ENCODE data around the gene TET2.

Gene TET2

GRCh38 chr4:105140684-105141490, 5.8 kb upstream of the TET2 start:
- DNase-seq (ENCODE audit: low read depth): no peak

- no peak for DNase-seq (ENCODE audit: low read depth)
These were observed 1.3 kb upstream of the TET2 start for GRCh38 chr4:105145156-105145902.

- DNase-seq (ENCODE audit: low read depth): peak; percentile 12
These were observed 787 bp upstream of the TET2 start for GRCh38 chr4:105145903-105146275.

- DNase-seq (ENCODE audit: low read depth): no peak
These were observed 408 bp downstream of the TET2 start for GRCh38 chr4:105147016-105147552.

- DNase-seq (ENCODE audit: low read depth): peak; percentile 10
These were observed 981 bp downstream of the TET2 start for GRCh38 chr4:105147553-105148161.

- no peak for DNase-seq (ENCODE audit: low read depth)
These were observed 1.7 kb downstream of the TET2 start for GRCh38 chr4:105148356-105148755.

GRCh38 chr4:105148776-105149175, 2.1 kb downstream of the TET2 start:
- no peak for DNase-seq (ENCODE audit: low read depth)

GRCh38 chr4:105149771-105150170, 3.1 kb downstream of the TET2 start:
- DNase-seq (ENCODE audit: low read depth): no peak

DNA sequence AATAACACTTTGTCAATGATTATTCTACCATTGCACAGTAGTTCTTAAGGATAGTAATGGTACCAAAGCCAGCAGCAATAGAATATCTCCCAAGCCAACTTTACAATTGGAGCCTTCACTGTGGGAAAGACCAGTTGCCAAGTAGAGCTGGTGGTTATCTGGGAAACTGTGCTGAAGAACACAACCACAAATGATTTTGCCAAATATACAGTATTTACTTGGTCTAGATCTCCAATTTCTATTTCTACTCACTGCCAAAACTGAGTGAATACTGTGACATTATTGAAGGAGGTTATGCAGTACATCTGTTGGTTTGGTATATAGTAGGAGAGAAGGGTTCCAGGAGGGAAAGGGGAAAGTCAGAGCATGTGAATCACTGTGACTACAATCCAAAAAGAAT, 3.8 kb downstream of the TET2 start:
- DNase-seq (ENCODE audit: low read depth): no peak

DNA sequence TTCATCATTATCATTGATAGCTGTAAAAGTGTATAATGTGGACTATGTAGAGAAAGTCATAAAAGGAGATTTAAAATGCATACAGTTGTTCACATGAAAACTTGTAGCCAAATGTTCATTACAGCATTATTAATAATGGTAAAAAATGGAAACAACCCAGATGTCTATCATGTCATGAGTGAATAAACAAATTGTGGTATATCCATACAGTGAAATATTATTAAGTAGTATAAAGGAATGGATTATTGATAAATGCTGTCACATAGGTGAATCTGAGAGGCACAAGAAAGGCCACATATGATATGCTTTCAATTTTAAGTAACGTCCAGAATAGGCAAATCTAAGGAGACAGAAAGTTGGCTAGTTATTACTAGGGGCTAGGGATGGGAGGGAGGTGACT, 7.1 kb downstream of the TET2 start:
- DNase-seq (ENCODE audit: low read depth): no peak

DNA sequence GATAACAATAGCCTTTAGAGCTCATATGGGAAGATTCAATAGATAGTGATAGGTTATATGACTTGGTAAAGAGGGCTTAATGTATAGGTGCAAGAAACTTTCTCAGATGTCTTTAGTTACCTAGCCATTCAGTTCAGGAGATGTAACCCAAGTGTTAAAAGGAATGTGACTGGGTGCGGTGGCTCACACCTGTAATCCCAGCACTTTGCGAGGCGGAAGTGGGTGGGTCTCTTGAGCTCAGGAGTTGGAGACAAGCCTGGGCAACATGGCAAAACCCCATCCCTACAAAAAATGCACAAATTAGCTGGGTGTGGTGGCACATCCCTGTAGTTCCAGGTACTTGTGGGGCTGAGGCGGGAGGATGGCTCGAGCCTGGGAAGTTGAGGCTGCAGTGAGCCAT, 7.9 kb downstream of the TET2 start:
- no peak for DNase-seq (ENCODE audit: low read depth)

GRCh38 chr4:105155426-105155825, 8.8 kb downstream of the TET2 start:
- no peak for DNase-seq (ENCODE audit: low read depth)

GRCh38 chr4:105158837-105159236, 12.2 kb downstream of the TET2 start:
- no peak for DNase-seq (ENCODE audit: low read depth)

DNA sequence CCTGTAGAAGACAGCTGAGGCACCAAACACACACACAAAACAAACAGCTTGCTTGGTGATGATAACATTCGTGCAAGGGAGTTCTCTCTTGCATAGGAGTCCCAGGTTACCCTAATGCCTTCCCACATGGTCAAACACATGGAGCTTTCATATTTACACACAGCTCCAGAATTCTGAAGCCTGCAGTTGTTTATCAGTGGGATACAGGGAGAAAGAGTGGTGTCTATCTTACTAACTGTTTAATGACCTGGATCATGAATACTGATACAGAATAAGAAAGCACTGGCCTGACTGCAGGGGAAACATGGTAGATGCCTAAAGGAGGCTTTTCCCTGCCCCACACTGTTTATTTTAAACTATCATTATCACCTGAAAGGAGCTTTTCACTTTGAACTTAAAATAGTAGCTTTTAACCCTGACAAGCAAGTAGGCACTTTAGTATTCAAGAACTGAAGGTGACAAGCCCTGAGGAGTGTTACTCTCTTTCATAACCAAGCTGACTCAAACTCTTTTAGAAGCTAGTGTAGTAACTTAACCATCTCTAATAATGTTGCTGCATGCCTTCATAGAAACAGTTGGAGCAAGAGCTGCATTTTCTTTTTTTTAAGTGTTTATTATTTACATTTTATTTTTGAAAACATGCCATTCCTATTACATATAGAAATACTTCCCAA, 15.6 kb downstream of the TET2 start:
- DNase-seq (ENCODE audit: low read depth): no peak

DNA sequence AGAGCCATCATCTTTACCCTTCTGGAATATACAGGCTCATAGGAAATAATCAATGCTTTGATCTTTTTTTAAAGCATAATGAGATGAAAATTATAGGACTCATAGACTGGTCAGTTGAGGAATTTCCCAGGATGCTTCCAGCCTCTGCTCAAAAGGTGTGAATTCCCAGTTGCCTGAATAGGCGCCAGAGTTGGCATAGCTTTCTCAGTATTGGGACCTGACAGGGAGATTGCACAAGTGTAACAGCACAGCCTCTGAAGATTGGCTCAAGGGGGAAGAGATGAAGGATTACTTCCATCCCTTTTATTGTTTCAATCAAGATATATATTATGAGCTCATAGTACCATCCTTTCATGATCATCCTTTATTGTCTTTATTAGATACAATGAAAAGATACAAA, 17.9 kb downstream of the TET2 start:
- DNase-seq (ENCODE audit: low read depth): no peak

DNA sequence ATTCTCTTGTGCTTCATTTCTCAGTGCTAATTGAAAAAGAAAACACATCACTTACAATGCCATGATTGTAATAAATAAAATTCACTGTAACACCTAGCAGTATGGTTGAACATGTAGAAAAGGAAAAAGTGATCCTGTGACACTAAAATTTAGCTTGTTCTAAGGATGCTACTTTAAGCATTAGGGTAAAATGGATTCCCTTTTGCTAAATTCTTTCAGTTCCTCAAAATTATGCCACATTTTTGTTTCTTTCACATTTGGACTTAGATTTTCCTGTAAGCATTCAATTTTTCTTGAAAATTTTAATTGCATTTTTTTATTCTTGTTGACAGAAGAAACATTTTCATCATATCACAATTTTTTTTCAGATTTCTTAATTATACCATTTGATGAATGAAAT, 19.4 kb downstream of the TET2 start:
- no peak for DNase-seq (ENCODE audit: low read depth)

DNA sequence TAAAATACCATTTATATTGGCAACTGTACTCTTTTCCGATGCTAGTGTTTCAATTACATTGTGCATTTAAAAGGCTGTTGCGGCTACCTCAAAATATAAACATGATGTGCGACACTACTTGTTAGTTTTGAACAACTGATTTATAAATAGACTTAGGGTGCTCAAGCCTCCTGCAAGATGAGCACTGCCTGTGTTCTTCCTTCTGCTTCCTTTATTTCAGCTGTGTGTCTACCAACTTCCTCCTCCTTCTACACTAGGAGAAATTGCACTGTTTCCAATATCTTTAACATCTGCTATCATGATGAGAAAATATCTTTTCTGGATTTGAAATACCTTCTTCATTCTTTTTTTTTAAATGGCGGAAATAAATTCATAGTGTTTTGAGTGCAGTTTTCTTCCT, 24.0 kb downstream of the TET2 start:
- DNase-seq (ENCODE audit: low read depth): no peak

- DNase-seq (ENCODE audit: low read depth): no peak
These were observed 25.2 kb downstream of the TET2 start for GRCh38 chr4:105171912-105172311.

- no peak for DNase-seq (ENCODE audit: low read depth)
These were observed 27.4 kb downstream of the TET2 start for GRCh38 chr4:105174098-105174497.

GRCh38 chr4:105179539-105180401, 33.1 kb downstream of the TET2 start:
- DNase-seq (ENCODE audit: low read depth): no peak

- DNase-seq (ENCODE audit: low read depth): no peak
These were observed 34.6 kb downstream of the TET2 start for GRCh38 chr4:105181259-105181658.
